ENCODE data around the gene PDYN.

The PDYN gene

GRCh38 chr20:1994627-1995026 is 769 bp upstream of the PDYN start:
- no peak for DNase-seq (ENCODE audit: low spot score)

GRCh38 chr20:1992359-1993110 is 1.3 kb downstream of the PDYN start:
- no peak for DNase-seq (ENCODE audit: low spot score)

- DNase-seq (ENCODE audit: low spot score) = no peak
These were observed 6.0 kb downstream of the PDYN start for GRCh38 chr20:1987826-1988225.

- no peak for DNase-seq (ENCODE audit: low spot score)
These were observed 10.6 kb downstream of the PDYN start for GRCh38 chr20:1983301-1983700.

GRCh38 chr20:1982686-1983085 is 11.2 kb downstream of the PDYN start:
- no peak for DNase-seq (ENCODE audit: low spot score)

GRCh38 chr20:1979106-1979778 is 14.6 kb downstream of the PDYN start:
- DNase-seq (ENCODE audit: low spot score) = no peak

- DNase-seq (ENCODE audit: low spot score) = no peak
These were observed 18.6 kb downstream of the PDYN start for GRCh38 chr20:1975291-1975690.

GRCh38 chr20:1973601-1974440 is 20.0 kb downstream of the PDYN start:
- no peak for DNase-seq (ENCODE audit: low spot score)

GRCh38 chr20:1971893-1972586 is 21.8 kb downstream of the PDYN start:
- DNase-seq (ENCODE audit: low spot score) = no peak

- DNase-seq (ENCODE audit: low spot score) = no peak
These were observed 24.9 kb downstream of the PDYN start for GRCh38 chr20:1968964-1969363.

- DNase-seq (ENCODE audit: low spot score) = peak; percentile 57
These were observed 28.1 kb downstream of the PDYN start for GRCh38 chr20:1965520-1966351.

GRCh38 chr20:1964659-1965405 is 29.0 kb downstream of the PDYN start:
- no peak for DNase-seq (ENCODE audit: low spot score)

GRCh38 chr20:1964061-1964460 is 29.8 kb downstream of the PDYN start:
- no peak for DNase-seq (ENCODE audit: low spot score)

GRCh38 chr20:1961374-1961773 is 32.5 kb downstream of the PDYN start:
- no peak for DNase-seq (ENCODE audit: low spot score)

- DNase-seq (ENCODE audit: low spot score) = no peak
These were observed 34.7 kb downstream of the PDYN start for GRCh38 chr20:1959156-1959555.

- DNase-seq (ENCODE audit: low spot score) = no peak
These were observed 35.4 kb downstream of the PDYN start for GRCh38 chr20:1958426-1958825.

- no peak for DNase-seq (ENCODE audit: low spot score)
These were observed 38.6 kb downstream of the PDYN start for GRCh38 chr20:1955217-1955616.

GRCh38 chr20:1953621-1954020 is 40.2 kb downstream of the PDYN start:
- no peak for DNase-seq (ENCODE audit: low spot score)

GRCh38 chr20:1952737-1953530 is 40.9 kb downstream of the PDYN start:
- no peak for DNase-seq (ENCODE audit: low spot score)
